ENCODE measurements around the gene VAV3.

GRCh38 chr1:107795994-107796393 lies 169.0 kb downstream of the VAV3 start:
- TF ChIP-seq POLR2A (IDR thresholded peaks at IDR 0.05) (no peak), CTCF (IDR thresholded peaks at IDR 0.05) (no peak)

Measured in adrenal gland (tissue), 5 donors.